H1 (cell line): ENCODE measurements around the gene VAMP4. TPM values are rescaled to one million over a fixed set of nuclear protein-coding genes. Genes with fewer than 3 reads are reported as not detected.

Experiments
- CTCF ChIA-PET: fragments of 300-600 bp; sonication (Branson Sonifier 250); formaldehyde crosslinking; loops from one replicate; lab custom pipeline; 2021; ENCODE audit not compliant: partially characterized antibody; lab: Charles Lee
- POLR2A ChIA-PET: fragments of 300-600 bp; sonication (Branson Sonifier 250); formaldehyde crosslinking; loops from one replicate; lab custom pipeline; 2021; ENCODE audit warnings: inconsistent platforms; ENCODE audit not compliant: partially characterized antibody; lab: Charles Lee
- DNase-seq, 2 experiments: peaks; one replicate each; pipeline versions ENCODE4 v3.0.0 to v3.0.0-alpha.2; 2010 to 2022; ENCODE audit warnings: low spot score in 2 of 2, low read depth in 1 of 2, mixed read lengths in 1 of 2
- FAIRE-seq: peaks from 2 replicates; lab custom pipeline; 2011; peaks lifted over from hg19 to GRCh38; lab: Jason Lieb, UNC
- H2AFZ ChIP-seq: 2 replicates; pipeline ENCODE4 v1.8.1; 2012; ENCODE audit warnings: low read length, inconsistent platforms
- H2AK5ac ChIP-seq: 2 replicates; pipeline ENCODE4 v1.6.1; 2013; ENCODE audit warnings: low read depth, low read length
- H2BK120ac ChIP-seq: replicated peaks from 2 replicates; pipeline ENCODE3; 2013; ENCODE audit warnings: low read depth, low read length, inconsistent platforms
- H2BK12ac ChIP-seq: 2 replicates; pipeline ENCODE4 v1.6.1; 2013; ENCODE audit warnings: low read depth, low read length
- H2BK15ac ChIP-seq: 2 replicates; pipeline ENCODE4 v1.6.1; 2013; ENCODE audit warnings: low read length
- H2BK20ac ChIP-seq: 2 replicates; pipeline ENCODE4 v1.6.1; 2013; ENCODE audit warnings: low read length
- H2BK5ac ChIP-seq: 2 replicates; pipeline ENCODE4 v1.6.1; 2013; ENCODE audit warnings: low read depth, low read length
- H3K14ac ChIP-seq: 2 replicates; pipeline ENCODE4 v1.6.1; 2013; ENCODE audit warnings: inconsistent platforms; ENCODE audit not compliant: insufficient read length
- H3K18ac ChIP-seq: 2 replicates; pipeline ENCODE4 v1.6.1; 2013; ENCODE audit warnings: low read length; ENCODE audit errors: extremely low read depth
- H3K23ac ChIP-seq: 2 replicates; pipeline ENCODE4 v1.6.1; 2013; ENCODE audit warnings: inconsistent platforms; ENCODE audit not compliant: insufficient read length
- H3K23me2 ChIP-seq: 2 replicates; pipeline ENCODE4 v1.6.1; 2013; ENCODE audit warnings: low read depth, low read length
- H3K27ac ChIP-seq: 2 replicates; pipeline ENCODE4 v1.6.1; 2011; ENCODE audit warnings: low read depth, low read length, inconsistent platforms
- H3K27me3 ChIP-seq, 4 experiments: replicated peaks in 1 of 4; 1 replicate in 1 of 4; 2 replicates in 3 of 4; pipeline versions ENCODE4 v1.6.1 to v1.8.1; 2011 to 2013; ENCODE audit warnings: low read length in 3 of 4, mild to moderate bottlenecking in 3 of 4, inconsistent platforms in 2 of 4, mixed read lengths in 2 of 4, moderate library complexity in 1 of 4; ENCODE audit not compliant: control insufficient read depth in 3 of 4, insufficient read depth in 3 of 4; ENCODE audit errors: extremely low read depth in 1 of 4
- H3K36me3 ChIP-seq, 4 experiments: 2 replicates each; pipeline versions ENCODE4 v1.6.1 to v1.8.1; 2011 to 2013; ENCODE audit warnings: mild to moderate bottlenecking in 4 of 4, low read length in 3 of 4, moderate library complexity in 2 of 4, control low read depth in 1 of 4, inconsistent platforms in 1 of 4; ENCODE audit not compliant: insufficient read depth in 4 of 4, control insufficient read depth in 2 of 4
- H3K4ac ChIP-seq: replicated peaks from 2 replicates; pipeline ENCODE3; 2013; ENCODE audit warnings: low read length, low read depth, mixed read lengths, inconsistent platforms; ENCODE audit not compliant: insufficient read length
- H3K4me1 ChIP-seq, 4 experiments: replicated peaks in 1 of 4; 1 replicate in 1 of 4; 2 replicates in 3 of 4; pipeline versions ENCODE4 v1.6.1 to v1.8.1; 2011 to 2013; ENCODE audit warnings: low read length in 3 of 4, inconsistent platforms in 2 of 4, mixed read lengths in 1 of 4; ENCODE audit not compliant: insufficient read depth in 4 of 4, control insufficient read depth in 3 of 4
- H3K4me2 ChIP-seq, 2 experiments: 2 replicates each; pipeline versions ENCODE4 v1.6.1 to v1.8.1; 2011 to 2013; ENCODE audit warnings: low read depth in 2 of 2, low read length in 2 of 2, control low read depth in 1 of 2, inconsistent platforms in 1 of 2, mild to moderate bottlenecking in 1 of 2; ENCODE audit not compliant: insufficient read depth in 1 of 2
- H3K4me3 ChIP-seq, 4 experiments: fragments of 200-600, 300-600 bp in 1 of 4; sonication (generic), shearing (Covaris generic), sonication (Bioruptor Twin) in 1 of 4; 2 replicates each; pipeline versions ENCODE4 v1.5.1 to v1.8.1; 2011 to 2016; ENCODE audit warnings: low read length in 4 of 4, low read depth in 3 of 4, control low read depth in 2 of 4, inconsistent platforms in 2 of 4, mild to moderate bottlenecking in 2 of 4, mixed read lengths in 1 of 4, moderate library complexity in 1 of 4; ENCODE audit not compliant: insufficient read depth in 2 of 4; ENCODE audit errors: extremely low read depth in 1 of 4
- H3K56ac ChIP-seq: replicated peaks from 2 replicates; pipeline ENCODE3; 2013; ENCODE audit warnings: low read depth, mild to moderate bottlenecking, mixed read lengths, low read length, inconsistent platforms; ENCODE audit not compliant: insufficient read length
- H3K79me1 ChIP-seq: 2 replicates; pipeline ENCODE4 v1.6.1; 2013; ENCODE audit warnings: low read depth, low read length, control low read depth
- H3K79me2 ChIP-seq, 2 experiments: 2 replicates each; pipeline versions ENCODE4 v1.6.1 to v1.8.1; 2012 to 2013; ENCODE audit warnings: low read length in 2 of 2, mild to moderate bottlenecking in 2 of 2, inconsistent platforms in 1 of 2; ENCODE audit not compliant: insufficient read depth in 2 of 2, control insufficient read depth in 1 of 2
- H3K9ac ChIP-seq, 4 experiments: replicated peaks in 1 of 4; 1 replicate in 1 of 4; 2 replicates in 3 of 4; pipeline versions ENCODE4 v1.6.1 to v1.8.1; 2011 to 2013; ENCODE audit warnings: low read depth in 3 of 4, low read length in 3 of 4, control low read depth in 2 of 4, mild to moderate bottlenecking in 2 of 4, moderate library complexity in 2 of 4, inconsistent platforms in 1 of 4; ENCODE audit errors: extremely low read depth in 1 of 4
- H3K9me3 ChIP-seq, 2 experiments: 2 replicates each; pipeline versions ENCODE4 v1.6.1 to v1.8.1; 2012 to 2013; ENCODE audit warnings: mild to moderate bottlenecking in 2 of 2, moderate library complexity in 2 of 2, control low read depth in 1 of 2, inconsistent platforms in 1 of 2, low read depth in 1 of 2, low read length in 1 of 2, mixed read lengths in 1 of 2; ENCODE audit not compliant: insufficient read depth in 2 of 2
- H4K20me1 ChIP-seq, 2 experiments: replicated peaks in 1 of 2; 2 replicates each; pipeline versions ENCODE3 to v1.8.1; 2011 to 2013; ENCODE audit warnings: inconsistent platforms in 2 of 2, low read length in 2 of 2, mild to moderate bottlenecking in 1 of 2; ENCODE audit not compliant: insufficient read depth in 2 of 2, control insufficient read depth in 1 of 2
- H4K5ac ChIP-seq: 2 replicates; pipeline ENCODE4 v1.6.1; 2013; ENCODE audit warnings: low read length, low read depth, mixed read lengths, inconsistent platforms; ENCODE audit not compliant: insufficient read length
- H4K8ac ChIP-seq: 2 replicates; pipeline ENCODE4 v1.8.0; 2013; ENCODE audit warnings: mild to moderate bottlenecking, moderate library complexity, low read length, inconsistent platforms; ENCODE audit not compliant: insufficient read depth; ENCODE audit errors: extremely low read depth
- H4K91ac ChIP-seq: replicated peaks from 2 replicates; pipeline ENCODE3; 2013; ENCODE audit warnings: low read length, mixed read lengths, inconsistent platforms; ENCODE audit not compliant: insufficient read length
- MAX ChIP-seq: IDR thresholded peaks from 2 replicates; pipeline ENCODE4 v1.6.1; 2012; ENCODE audit warnings: inconsistent platforms
- RBBP5 ChIP-seq: IDR thresholded peaks from 2 replicates; pipeline ENCODE4 v1.7.1; 2012; ENCODE audit warnings: low read depth, mild to moderate bottlenecking, inconsistent platforms, low read length, moderate library complexity, borderline replicate concordance
- RXRA ChIP-seq: IDR thresholded peaks from 2 replicates; pipeline ENCODE4 v1.6.1; 2011; ENCODE audit warnings: low read depth, mild to moderate bottlenecking, low read length, moderate library complexity; ENCODE audit not compliant: insufficient read depth
- WGBS, 2 experiments: shearing (Covaris generic) in 1 of 2; methylation state at CpG; one replicate each; pipeline versions ENCODE4 v1.1.6 to v1.1.7; 2013 to 2015; ENCODE audit warnings: low lambda C conversion rate in 2 of 2, mixed read lengths in 2 of 2, inconsistent platforms in 1 of 2, low coverage in 1 of 2, missing lambda C conversion rate in 1 of 2; ENCODE audit not compliant: insufficient replicate concordance in 2 of 2, insufficient coverage in 1 of 2, insufficient read length in 1 of 2; ENCODE audit errors: extremely low coverage in 1 of 2, missing lambda C conversion rate in 1 of 2; 5-methylcytosine and 5-hydroxymethylcytosine counted together
- polyA plus RNA-seq, 7 experiments: library from polyadenylated mRNA; depleted of rRNA in 3 of 7; stranded (reverse) in 5 of 7; unstranded in 2 of 7; fragments of >200 nt in 5 of 7; fragments of 200-250 nt in 2 of 7; gene quantifications; 1 replicate in 5 of 7; 2 replicates in 1 of 7; 4 replicates in 1 of 7; pipeline versions ENCODE4 v1.2.1 to v1.2.3, GENCODE V29; 2011 to 2013; ENCODE audit warnings: missing spikeins in 2 of 7, mixed read lengths in 2 of 7
- total RNA-seq: library from RNA; stranded (reverse); fragmentation: NEBNext Ultra II Directional; extraction: Animal tissue kit (Norgen Biotek cat#: 25700); gene quantifications from 2 replicates; pipeline ENCODE4 v1.2.1, GENCODE V29; 2021

The VAMP4 gene
- total and polyA plus RNA-seq, 2 of the 8 experiments (the other 6 are each of a cell fraction or from before 2014, with no cell fraction given) = 1.6 to 13.9 TPM

GRCh38 chr1:171663036-171663853 is 78.6 kb downstream of the VAMP4 start:
- no peak overlapping the region for H2BK12ac ChIP-seq
- H2BK15ac ChIP-seq = no peak overlapping the region
- CTCF ChIA-PET = interaction anchor here (0.9 to 9.7 kb wide), 4 partner anchors 7 to 53 kb away, joined by 3 to 143 read pairs (median 34); no protein-coding TSS in a partner anchor
- no peak overlapping the region for H4K91ac ChIP-seq
- no peak for FAIRE-seq
- H3K23me2 ChIP-seq = no peaks in the 10 kb centered on the region
- H3K27me3 ChIP-seq = no peaks in the 10 kb centered on the region
- no peak for DNase-seq
- H4K5ac ChIP-seq = no peak overlapping the region
- H2BK120ac ChIP-seq = no peak overlapping the region
- no peak overlapping the region for H3K9ac ChIP-seq
- H3K36me3 ChIP-seq = no peaks in the 10 kb centered on the region
- POLR2A ChIA-PET = no interaction called here
- H3K4me2 ChIP-seq = no peak overlapping the region
- no peaks in the 10 kb centered on the region for H3K9me3 ChIP-seq
- no peak overlapping the region for H3K56ac ChIP-seq
- H3K18ac ChIP-seq = no peak overlapping the region
- WGBS, 2 experiments = 85% methylated on average over 7 of the region's 7 CpGs; no CpG with 5 or more reads in 1 of the 2 experiments
- no peak overlapping the region for H2AK5ac ChIP-seq
- H2BK20ac ChIP-seq = no peak overlapping the region
- no peaks in the 10 kb centered on the region for H4K20me1 ChIP-seq
- TF ChIP-seq MAX (no peak), RBBP5 (no peak), RXRA (no peak)
- H2AFZ ChIP-seq = no peak overlapping the region
- H4K8ac ChIP-seq = no peak overlapping the region
- no peak overlapping the region for H3K23ac ChIP-seq
- H3K27ac ChIP-seq = no peak overlapping the region
- H3K79me2 ChIP-seq = no peaks in the 10 kb centered on the region
- no peak overlapping the region for H3K14ac ChIP-seq
- H2BK5ac ChIP-seq = no peak overlapping the region
- no peak overlapping the region for H3K4ac ChIP-seq
- no peaks in the 10 kb centered on the region for H3K4me1 ChIP-seq
- no peak overlapping the region for H3K4me3 ChIP-seq
- no peaks in the 10 kb centered on the region for H3K79me1 ChIP-seq
